Activated naive CD8-positive, alpha-beta T cell treated with anti-CD3 and anti-CD28 coated beads, Interleukin-2, amount 50 U/mL, for 24 hours (primary cell): ENCODE measurements around the gene FBLIM1.

Experiments used
- ATAC-seq: fragments of 150-1000 bp; cut with Tn5 transposase; one replicate; pipeline ENCODE4 v1.10.0; 2021
- DNase-seq: peaks from one replicate; pipeline ENCODE4 v3.0.0; 2021
- H3K27ac Mint-ChIP-seq: one replicate; pipeline ENCODE4 v1.8.0; 2021; ENCODE audit warnings: mild to moderate bottlenecking, mixed read lengths
- H3K27me3 Mint-ChIP-seq: one replicate; pipeline ENCODE4 v1.8.0; 2021; ENCODE audit warnings: mixed read lengths
- H3K36me3 Mint-ChIP-seq: one replicate; pipeline ENCODE4 v1.8.0; 2021; ENCODE audit warnings: low read depth, mixed read lengths
- H3K4me1 Mint-ChIP-seq: one replicate; pipeline ENCODE4 v1.8.0; 2021; ENCODE audit warnings: mixed read lengths
- H3K4me3 Mint-ChIP-seq: one replicate; pipeline ENCODE4 v1.8.0; 2021; ENCODE audit warnings: mild to moderate bottlenecking, moderate library complexity, mixed read lengths
- H3K9me3 Mint-ChIP-seq: one replicate; pipeline ENCODE4 v1.8.0; 2021; ENCODE audit warnings: mixed read lengths

The FBLIM1 gene

DNA sequence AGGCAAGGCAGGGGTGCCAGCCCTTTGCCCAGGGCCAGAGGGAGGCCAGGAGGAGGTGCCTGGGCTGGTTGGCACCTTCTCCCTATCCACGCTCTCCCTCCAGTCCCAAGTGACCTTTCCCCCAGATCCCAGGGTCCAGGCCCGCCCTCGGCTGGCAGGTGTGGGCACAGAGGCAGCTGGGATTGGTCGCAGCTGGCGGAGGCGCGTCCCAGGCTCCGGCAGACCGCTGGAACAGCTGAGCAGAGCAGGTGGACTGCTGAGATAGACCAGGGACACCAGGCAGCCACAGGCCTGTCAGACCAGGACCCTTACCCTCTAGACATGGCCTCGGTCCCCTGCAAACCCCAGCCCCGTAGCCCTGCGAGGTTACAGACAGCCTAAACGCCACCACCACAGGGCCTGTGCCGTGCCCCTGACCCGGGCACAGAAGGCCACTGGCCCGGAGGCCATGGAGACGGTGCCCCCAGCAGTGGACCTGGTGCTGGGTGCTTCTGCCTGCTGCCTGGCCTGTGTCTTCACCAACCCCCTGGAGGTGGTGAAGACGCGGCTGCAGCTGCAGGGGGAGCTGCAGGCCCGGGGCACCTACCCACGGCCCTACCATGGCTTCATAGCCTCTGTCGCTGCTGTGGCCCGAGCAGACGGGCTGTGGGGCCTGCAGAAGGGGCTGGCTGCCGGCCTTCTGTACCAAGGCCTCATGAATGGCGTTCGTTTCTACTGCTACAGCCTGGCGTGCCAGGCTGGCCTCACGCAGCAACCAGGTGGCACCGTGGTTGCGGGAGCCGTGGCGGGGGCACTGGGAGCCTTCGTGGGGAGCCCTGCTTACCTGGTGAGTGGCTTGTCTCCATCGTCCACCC, 22.3 kb upstream of the FBLIM1 start, which contains the start of gene SLC25A34:
SLC25A34 (plus strand) TSS at position 221 of the 854 bp plus-strand sequence; CDS start at position 449, 228 bp downstream.
- DNase-seq (no peak), ATAC-seq (no peak)
- Mint-ChIP-seq H3K36me3 (peaks cover 2% of the 10 kb centered on the region), H3K27me3 (no peaks in the 10 kb centered on the region), H3K27ac (no peak within 1 kb of the TSS), H3K4me3 (no peak within 1 kb of the TSS), H3K9me3 (no peaks in the 10 kb centered on the region), H3K4me1 (no peaks in the 10 kb centered on the region)

DNA sequence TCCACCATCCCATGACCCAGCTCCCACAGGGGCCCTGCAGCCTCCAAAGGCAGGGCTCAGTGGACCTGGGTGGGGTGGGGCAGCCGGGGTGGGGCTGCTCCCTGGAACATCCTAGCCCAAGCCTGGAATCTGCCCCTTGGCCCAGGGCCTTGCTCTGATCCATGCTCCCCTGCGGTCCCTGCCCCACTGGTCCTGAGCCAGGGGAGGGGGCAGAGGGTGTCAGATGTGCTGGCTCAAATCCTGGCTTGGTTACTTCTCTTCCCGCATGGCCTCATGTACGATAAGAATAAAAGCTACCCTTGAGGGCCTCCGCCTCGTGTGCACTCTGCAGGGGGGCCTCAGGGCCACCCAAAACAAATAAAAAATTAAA, 21.7 kb upstream of the FBLIM1 start:
- Mint-ChIP-seq H3K27me3 (no peaks in the 10 kb centered on the region), H3K4me1 (no peaks in the 10 kb centered on the region), H3K36me3 (peaks cover 2% of the 10 kb centered on the region), H3K4me3 (no peak overlapping the region), H3K9me3 (no peaks in the 10 kb centered on the region), H3K27ac (no peak overlapping the region)
- ATAC-seq: no peak
- no peak for DNase-seq

DNA sequence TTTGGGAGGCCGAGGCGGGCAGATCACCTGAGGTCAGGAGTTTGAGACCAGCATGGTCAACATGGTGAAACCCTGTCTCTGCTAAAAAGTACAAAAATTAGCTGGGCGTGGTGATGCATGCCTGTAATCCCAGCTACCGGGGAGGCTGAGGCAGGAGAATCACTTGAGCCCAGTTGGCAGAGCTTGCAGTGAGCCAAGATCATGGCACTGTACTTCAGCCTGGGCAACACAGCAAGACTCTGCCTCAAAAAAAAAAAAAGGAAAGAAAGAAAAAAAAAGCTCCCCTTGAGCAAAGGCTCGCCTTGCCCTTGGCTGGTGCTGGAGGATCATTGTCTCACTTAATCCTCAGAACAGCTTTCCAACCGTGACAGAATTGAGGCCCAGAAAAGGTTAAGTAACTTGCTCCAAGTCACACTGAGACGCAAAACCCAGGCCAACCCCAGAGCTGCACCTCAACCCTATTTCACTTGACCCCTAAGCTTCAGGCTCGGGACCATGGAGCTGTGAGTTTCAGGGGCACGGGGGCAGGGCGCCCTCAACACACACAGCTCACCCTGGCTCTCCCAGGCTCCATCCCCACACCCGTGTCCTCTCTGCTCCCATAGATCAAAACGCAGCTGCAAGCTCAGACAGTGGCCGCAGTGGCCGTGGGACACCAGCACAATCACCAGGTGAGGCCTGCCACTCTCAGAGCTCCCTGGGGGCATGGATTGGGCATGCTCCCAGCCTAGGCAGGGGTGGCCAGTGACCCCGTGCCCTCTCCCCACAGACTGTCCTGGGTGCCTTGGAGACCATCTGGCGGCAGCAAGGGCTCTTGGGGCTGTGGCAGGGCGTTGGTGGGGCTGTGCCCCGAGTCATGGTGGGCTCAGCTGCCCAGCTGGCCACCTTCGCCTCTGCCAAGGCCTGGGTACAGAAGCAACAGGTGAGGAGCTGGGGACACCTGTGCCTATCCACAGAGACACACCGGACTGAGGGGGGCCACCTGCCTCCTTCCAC, 21.0 kb upstream of the FBLIM1 start:
- Mint-ChIP-seq H3K4me3 (no peak overlapping the region), H3K27me3 (no peaks in the 10 kb centered on the region), H3K36me3 (peaks cover 2% of the 10 kb centered on the region), H3K9me3 (no peaks in the 10 kb centered on the region), H3K27ac (no peak overlapping the region), H3K4me1 (no peaks in the 10 kb centered on the region)
- ATAC-seq (no peak), DNase-seq (no peak)

DNA sequence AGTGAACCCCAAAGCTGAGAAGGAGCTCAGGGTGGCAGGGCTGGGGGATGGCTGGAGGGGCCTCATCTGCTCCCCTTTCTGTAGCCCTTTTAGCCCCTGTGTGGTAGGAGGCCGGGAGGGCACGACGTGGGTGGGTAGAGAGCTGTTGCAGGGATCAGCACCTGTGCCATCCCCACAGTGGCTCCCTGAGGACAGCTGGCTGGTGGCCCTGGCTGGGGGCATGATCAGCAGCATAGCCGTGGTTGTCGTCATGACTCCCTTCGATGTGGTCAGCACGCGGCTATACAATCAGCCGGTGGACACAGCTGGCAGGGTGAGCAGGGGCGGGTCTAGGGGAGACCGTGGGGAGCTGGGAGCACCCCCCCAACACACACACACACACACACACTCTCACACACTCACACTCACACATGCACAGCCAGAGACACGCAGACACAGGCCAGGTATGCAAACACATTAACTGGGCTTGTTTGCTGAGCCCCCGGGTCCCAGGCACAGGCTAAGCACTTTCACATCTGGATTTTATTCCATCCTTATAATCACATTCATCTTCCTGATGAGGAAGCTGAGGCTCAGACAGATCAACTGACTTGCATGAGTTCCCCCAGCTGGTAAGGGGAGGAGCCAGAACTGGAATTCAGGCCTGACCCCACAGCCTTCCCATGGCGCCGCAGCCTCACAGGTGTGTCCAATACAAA, 20.0 kb upstream of the FBLIM1 start:
- Mint-ChIP-seq H3K4me3 (no peak overlapping the region), H3K27me3 (no peaks in the 10 kb centered on the region), H3K9me3 (no peaks in the 10 kb centered on the region), H3K4me1 (no peaks in the 10 kb centered on the region), H3K36me3 (no peaks in the 10 kb centered on the region), H3K27ac (no peak overlapping the region)
- DNase-seq (no peak), ATAC-seq (no peak)

DNA sequence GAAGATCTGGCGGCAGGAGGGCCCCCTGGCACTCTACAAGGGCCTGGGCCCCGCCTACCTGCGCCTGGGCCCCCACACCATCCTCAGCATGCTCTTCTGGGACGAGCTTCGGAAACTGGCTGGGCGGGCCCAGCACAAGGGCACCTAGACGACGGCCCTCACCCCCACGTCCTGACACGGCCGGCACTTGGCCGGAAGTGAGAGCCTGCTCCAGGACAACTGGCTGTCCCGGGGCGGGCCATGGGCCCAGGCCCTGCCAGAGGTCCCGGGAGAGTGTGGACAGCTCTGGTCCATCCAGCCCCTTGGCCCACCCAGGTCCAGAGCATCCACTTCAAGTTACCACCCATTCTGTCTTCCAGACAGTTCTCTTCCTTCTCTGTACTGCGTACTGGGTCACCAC, 19.3 kb upstream of the FBLIM1 start:
- Mint-ChIP-seq H3K36me3 (no peaks in the 10 kb centered on the region), H3K4me1 (no peaks in the 10 kb centered on the region), H3K27me3 (no peaks in the 10 kb centered on the region), H3K27ac (no peak overlapping the region), H3K9me3 (no peaks in the 10 kb centered on the region), H3K4me3 (no peak overlapping the region)
- ATAC-seq (no peak), DNase-seq (no peak)

DNA sequence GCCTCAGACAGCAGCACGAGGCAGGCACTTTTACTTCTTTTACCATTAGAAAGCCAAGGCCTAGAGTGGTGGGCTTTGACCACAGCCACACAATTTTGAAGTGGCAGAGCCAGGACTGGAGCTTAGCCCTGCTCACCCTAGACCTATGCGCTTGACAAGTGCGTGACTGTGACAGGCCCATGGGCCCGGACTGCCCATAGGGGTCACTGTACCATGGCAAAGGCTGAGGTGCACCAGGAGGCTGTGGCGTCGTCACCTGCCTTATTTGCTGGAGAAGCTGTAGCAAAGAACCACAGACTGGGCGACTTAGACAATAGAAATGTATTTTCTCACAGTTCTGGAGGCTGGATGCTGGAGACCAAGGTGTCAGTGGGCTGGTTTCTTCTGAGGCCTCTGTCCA, 18.9 kb upstream of the FBLIM1 start:
- no peaks in the 10 kb centered on the region for H3K9me3 Mint-ChIP-seq
- DNase-seq: no peak
- no peaks in the 10 kb centered on the region for H3K27me3 Mint-ChIP-seq
- ATAC-seq: no peak
- no peak overlapping the region for H3K4me3 Mint-ChIP-seq
- no peaks in the 10 kb centered on the region for H3K4me1 Mint-ChIP-seq
- no peak overlapping the region for H3K27ac Mint-ChIP-seq
- H3K36me3 Mint-ChIP-seq: no peaks in the 10 kb centered on the region

DNA sequence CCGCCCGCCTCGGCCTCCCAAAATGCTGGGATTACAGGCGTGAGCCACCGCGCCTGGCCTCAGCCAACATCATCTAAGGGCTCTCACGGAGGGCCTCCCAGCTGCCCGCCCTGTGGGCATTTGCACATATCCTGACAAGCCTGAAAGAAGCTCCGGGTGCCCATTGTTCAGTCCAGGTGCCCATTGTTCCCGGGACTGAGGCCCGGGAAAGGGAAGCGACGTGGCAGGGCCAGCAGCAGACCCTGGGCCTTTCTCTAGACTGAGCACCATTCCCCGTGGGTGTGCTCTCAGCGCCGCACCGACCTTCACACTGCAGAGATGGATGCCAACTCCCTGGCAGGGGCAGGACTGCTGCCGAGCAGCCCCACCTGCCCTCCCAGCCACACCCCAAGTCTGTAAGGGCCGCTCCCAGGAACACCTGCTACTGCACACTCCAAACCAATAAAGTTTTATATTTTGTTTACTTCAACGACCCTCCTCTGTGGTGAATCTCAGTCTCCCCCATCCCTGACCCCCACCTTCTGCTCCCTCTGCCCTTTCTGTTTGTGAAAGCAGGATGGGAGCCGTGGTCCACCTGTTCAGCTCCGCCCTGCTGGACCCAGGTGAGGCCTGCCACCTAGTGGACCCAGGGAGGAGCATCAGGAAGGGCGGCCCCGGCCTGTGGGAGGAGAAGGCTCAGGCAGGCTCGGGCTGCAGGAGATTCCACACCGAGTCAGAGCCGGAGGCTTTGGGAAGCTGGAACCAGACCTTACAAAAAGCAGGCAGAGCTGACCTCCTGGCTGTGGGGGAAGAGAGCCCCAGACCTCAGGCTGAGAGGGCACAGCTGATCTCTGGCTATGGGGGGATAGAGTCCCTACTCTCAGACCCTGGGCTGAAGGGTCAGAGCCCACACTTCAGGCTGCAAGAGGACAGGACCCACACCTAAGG, 17.4 kb upstream of the FBLIM1 start:
- DNase-seq (peak; percentile 71), ATAC-seq (peak; percentile 80)
- Mint-ChIP-seq H3K9me3 (no peaks in the 10 kb centered on the region), H3K4me1 (no peaks in the 10 kb centered on the region), H3K36me3 (no peaks in the 10 kb centered on the region), H3K4me3 (no peak overlapping the region), H3K27ac (no peak overlapping the region), H3K27me3 (no peaks in the 10 kb centered on the region)

DNA sequence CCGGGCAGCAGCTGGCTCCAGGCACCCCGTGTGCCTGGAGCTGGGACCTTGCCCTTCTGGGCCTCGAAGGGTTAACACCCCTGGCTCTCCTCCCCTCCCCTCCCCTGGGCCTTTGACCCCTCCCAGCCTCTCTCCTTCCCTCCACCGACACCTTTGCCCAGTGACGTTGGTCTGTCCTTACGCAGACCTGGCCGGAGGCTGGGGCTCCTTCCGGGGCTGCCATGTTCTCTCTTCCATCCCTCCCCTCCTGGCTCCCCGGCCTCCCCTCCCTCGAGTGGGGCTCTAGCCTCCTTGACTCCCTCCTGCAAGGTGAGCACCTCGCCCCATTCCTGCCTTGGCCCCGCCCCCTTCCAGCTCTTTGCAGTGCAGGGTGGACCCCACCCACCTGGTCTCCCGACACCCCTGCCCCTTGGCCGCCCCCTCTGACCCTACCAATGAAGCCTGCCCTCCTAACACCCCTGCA, 16.2 kb upstream of the FBLIM1 start, which contains the start of gene TMEM82:
TMEM82 (plus strand) TSS at position 161 of the 463 bp plus-strand sequence; CDS start at position 222, 61 bp downstream.
- no peak for ATAC-seq
- no peaks in the 10 kb centered on the region for H3K27me3 Mint-ChIP-seq

DNA sequence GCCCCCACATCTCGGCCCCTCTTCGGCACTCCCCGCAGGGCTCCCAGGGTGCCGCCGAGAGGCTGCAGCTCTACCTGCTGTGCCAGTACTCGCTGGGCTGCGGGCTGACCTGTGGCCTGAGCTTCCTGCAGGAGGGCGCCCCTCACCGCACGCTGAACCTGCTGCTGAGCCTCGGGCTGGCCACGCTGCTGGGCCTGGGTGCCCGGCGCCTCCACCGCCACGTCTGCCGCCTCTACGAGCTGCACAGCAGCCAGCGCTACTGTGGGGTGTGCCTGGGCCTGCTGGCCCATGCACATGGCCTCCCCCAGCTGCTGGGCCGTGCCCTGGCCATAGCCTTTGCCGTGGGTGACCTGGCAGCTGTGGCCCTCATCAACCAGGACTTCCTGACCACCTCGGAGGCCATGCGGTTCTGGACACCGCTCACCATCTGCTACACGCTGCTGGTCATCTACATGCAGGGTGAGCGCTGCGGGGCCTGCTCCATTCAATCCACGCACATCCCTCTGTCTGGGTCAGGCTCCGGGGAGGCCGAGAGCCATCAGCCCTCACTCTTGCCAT, 14.4 kb upstream of the FBLIM1 start:
- Mint-ChIP-seq H3K4me1 (no peaks in the 10 kb centered on the region), H3K4me3 (no peak overlapping the region)

More for the DNA sequence above, 16.2 kb upstream of the FBLIM1 start, which contains the start of gene TMEM82:
- H3K9me3 Mint-ChIP-seq: no peaks in the 10 kb centered on the region
- no peaks in the 10 kb centered on the region for H3K36me3 Mint-ChIP-seq
- no peaks in the 10 kb centered on the region for H3K4me1 Mint-ChIP-seq
- no peak for DNase-seq
- no peak within 1 kb of the TSS for H3K4me3 Mint-ChIP-seq
- no peak within 1 kb of the TSS for H3K27ac Mint-ChIP-seq

DNA sequence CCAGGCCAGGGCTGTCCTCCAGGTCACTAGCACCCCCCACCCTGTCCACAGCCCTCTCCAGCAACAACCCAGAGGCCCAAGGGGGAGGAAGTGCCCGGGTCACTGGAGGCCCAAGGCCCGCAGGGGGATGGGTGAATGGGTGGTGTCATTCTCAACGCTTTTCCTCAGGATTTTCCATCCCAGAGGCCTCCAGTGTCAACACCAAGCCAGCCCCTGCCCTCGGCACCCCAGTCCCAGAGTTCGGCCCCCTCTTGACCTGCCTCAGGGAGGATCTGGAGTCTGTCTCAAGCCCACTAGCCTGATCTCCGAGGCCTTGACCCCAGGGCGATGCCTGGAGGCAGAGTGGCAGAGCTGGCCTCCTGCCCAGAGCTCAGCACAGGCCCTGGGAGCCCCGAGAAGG, 11.2 kb upstream of the FBLIM1 start:
- H3K27ac Mint-ChIP-seq: no peak overlapping the region
- no peaks in the 10 kb centered on the region for H3K4me1 Mint-ChIP-seq
- ATAC-seq: no peak
- DNase-seq: no peak
- H3K36me3 Mint-ChIP-seq: no peaks in the 10 kb centered on the region
- H3K9me3 Mint-ChIP-seq: no peaks in the 10 kb centered on the region
- H3K4me3 Mint-ChIP-seq: no peak overlapping the region
- no peaks in the 10 kb centered on the region for H3K27me3 Mint-ChIP-seq

More for the DNA sequence above, 14.4 kb upstream of the FBLIM1 start:
- ATAC-seq: no peak
- Mint-ChIP-seq H3K9me3 (no peaks in the 10 kb centered on the region), H3K27ac (no peak overlapping the region), H3K36me3 (no peaks in the 10 kb centered on the region), H3K27me3 (no peaks in the 10 kb centered on the region)
- DNase-seq: no peak

DNA sequence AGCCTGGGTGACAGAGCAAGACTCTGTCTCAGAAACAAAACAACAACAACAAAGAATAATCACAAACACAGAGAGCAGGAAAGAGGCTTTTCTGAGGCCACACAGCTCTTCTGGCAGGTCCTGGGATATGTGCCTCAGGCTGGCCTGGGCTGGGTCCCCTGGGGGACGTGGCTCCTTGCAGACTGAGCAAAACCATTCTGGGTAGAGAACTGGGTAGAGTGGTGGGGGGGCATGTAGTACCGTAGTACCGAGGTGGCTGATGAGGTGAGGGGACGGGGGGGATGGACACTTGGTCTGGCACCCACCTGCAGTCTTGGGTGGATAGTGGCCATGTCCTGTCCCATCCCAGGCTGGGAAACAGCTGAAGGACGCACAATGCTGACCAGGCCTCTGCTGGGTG, 10.3 kb upstream of the FBLIM1 start:
- Mint-ChIP-seq H3K27me3 (peaks cover 2% of the 10 kb centered on the region), H3K4me3 (no peak overlapping the region), H3K27ac (no peak overlapping the region), H3K4me1 (no peaks in the 10 kb centered on the region), H3K36me3 (no peaks in the 10 kb centered on the region), H3K9me3 (no peaks in the 10 kb centered on the region)
- ATAC-seq: no peak
- no peak for DNase-seq

DNA sequence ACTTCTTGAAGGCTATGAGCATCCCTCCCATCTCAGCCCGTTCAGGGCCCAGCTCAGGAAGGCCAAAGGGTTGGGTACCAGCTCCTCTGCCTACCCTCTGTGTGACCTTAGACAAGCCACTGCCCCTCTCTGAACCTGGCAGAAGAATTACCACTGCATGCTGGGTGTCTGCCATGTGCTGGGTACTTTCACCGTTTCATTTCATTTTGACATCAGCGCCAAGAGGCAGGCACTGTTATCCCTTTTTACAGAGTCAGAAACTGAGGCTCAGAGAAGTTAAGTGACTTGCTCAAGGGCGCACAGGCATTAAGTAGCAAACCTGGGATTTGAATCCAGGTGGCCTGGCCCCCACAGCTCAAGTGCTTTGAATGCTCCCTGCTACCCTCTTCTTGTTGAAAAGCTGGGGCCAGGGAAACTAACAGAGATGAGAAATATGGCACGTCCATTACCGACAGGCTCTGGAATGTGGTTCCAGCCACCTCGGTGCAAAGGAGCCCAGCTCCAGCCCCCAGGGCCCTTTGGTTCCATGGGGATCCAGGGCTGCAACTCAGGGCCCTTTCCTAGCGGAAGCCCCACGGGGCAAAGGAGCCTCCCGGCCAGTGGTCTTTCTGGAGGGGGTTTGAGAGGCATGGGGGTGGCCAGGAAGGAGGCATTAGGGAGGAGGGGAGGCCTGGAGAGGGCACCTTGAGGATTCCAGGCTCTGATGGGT, 9.8 kb upstream of the FBLIM1 start:
- DNase-seq: no peak
- no peaks in the 10 kb centered on the region for H3K9me3 Mint-ChIP-seq
- H3K27ac Mint-ChIP-seq: no peak overlapping the region
- H3K36me3 Mint-ChIP-seq: no peaks in the 10 kb centered on the region
- H3K4me1 Mint-ChIP-seq: no peaks in the 10 kb centered on the region
- peaks cover 5% of the 10 kb centered on the region for H3K27me3 Mint-ChIP-seq
- no peak overlapping the region for H3K4me3 Mint-ChIP-seq
- ATAC-seq: no peak
